ENCODE data around the gene CEP170B.
"Not testable (repeated sequence)": the region's sequence is repeated elsewhere in the genome, so short reads cannot be mapped to it uniquely, and the experiment has no call there.

Gene CEP170B

DNA sequence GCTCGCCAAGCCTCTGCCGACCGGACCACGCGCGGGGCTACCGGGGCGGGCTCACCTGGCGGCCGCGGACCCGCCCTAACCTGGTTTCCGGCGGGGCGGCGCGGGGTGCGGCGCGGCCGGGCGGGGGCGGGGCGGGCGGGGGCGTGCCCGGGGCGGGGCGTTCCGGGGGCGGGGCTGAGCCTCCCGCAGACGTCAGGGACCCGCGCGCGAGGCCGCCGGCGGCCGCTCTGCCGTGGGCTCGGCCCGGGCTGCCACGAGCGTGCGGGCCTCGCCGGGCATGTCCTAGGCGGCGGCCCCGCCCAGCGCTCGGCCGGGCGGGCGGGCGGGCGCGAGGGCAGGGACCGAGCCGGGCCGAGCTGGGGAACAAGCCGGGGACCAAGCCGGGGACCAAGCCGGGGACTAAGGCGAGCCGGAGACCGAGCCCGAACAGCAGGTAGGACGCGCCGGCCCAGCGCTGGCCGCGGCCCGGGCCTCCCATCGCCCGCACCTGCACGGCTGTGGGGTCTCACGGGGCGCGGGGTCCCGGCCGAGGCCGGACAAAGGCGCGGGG lies at the start of gene CEP170B:
Gene CEP170B (plus strand): TSS at position 188 of the 550 bp plus-strand sequence. CDS start 3,183 bp downstream, outside the sequence.
- no peak for DNase-seq (ENCODE audit: low read depth)

DNA sequence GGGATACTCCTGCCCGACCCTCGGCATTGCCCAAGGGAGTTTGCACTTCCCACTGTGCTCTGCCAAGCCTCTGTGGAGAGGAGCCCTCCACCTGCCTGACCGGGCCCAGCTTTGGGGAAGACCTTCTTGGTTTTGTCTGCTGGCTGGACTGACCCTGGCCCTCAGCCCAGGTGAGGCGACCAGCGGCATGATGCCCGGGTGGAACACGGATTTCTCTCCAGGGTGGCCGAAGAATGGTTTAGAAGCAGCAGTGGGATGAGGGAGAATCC lies 48.5 kb upstream of the CEP170B start:
- no peak for DNase-seq (ENCODE audit: low read depth)

- no peak for DNase-seq (ENCODE audit: low read depth)
These were observed 46.9 kb upstream of the CEP170B start for GRCh38 chr14:104817930-104818713.

DNA sequence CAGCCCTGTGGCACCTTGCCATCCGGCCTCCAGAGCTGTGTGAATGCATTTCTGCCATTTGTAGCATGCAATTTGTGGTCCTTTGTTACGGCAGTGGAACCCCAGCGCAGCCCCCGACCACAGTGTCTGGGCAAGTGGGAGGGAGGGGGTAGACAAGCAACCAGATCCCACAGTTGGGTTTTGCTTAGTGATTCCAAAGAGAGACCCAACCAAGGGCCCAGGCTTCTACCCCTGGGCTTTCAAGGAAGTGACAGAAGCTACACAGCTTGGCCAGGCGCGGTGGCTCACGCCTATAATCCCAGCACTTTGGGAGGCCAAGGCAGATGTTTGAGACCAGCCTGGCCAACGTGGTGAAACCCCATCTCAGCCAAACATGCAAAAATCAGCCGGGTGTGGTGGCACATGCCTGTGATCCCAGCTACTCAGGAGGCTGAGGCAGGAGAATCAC lies 46.3 kb upstream of the CEP170B start:
- DNase-seq (ENCODE audit: low read depth) = no peak

GRCh38 chr14:104819361-104819781 lies 45.7 kb upstream of the CEP170B start:
- DNase-seq (ENCODE audit: low read depth) = no peak

GRCh38 chr14:104820669-104821228 lies 44.3 kb upstream of the CEP170B start:
- no peak for DNase-seq (ENCODE audit: low read depth)

GRCh38 chr14:104821229-104821945 lies 43.7 kb upstream of the CEP170B start:
- DNase-seq (ENCODE audit: low read depth) = no peak

DNA sequence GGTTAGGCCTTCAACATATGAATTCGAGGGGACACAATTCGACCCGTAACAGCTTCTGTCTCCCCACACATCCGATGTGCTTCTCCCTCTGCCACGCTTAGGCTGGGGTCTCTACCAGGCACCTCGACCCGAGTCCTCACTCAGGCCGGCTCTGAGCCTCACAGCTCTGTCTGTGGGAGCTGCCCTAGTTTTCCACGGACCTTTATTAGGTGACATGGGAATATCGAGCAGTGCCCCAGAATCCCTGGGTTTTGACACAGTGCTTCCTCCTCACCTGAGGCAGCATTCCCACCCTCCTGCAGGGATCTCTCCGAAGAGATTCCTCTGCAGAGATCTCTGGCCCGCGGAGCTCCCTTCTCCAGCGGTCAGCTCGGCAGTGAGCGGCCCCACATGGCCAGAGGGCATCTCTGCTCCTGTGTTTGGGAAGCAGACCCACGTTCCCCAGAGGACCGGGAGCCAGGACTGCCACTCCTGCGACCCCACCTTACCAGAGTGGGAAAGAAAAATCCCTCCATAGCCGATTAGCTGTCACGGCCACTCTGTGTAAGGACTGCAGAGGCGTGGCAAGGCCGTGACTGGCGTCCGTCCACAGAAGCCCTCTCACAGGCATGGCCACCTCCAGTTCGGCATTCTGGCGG lies 43.0 kb upstream of the CEP170B start:
- no peak for DNase-seq (ENCODE audit: low read depth)

- no peak for DNase-seq (ENCODE audit: low read depth)
These were observed 42.0 kb upstream of the CEP170B start for GRCh38 chr14:104822821-104823615.

DNA sequence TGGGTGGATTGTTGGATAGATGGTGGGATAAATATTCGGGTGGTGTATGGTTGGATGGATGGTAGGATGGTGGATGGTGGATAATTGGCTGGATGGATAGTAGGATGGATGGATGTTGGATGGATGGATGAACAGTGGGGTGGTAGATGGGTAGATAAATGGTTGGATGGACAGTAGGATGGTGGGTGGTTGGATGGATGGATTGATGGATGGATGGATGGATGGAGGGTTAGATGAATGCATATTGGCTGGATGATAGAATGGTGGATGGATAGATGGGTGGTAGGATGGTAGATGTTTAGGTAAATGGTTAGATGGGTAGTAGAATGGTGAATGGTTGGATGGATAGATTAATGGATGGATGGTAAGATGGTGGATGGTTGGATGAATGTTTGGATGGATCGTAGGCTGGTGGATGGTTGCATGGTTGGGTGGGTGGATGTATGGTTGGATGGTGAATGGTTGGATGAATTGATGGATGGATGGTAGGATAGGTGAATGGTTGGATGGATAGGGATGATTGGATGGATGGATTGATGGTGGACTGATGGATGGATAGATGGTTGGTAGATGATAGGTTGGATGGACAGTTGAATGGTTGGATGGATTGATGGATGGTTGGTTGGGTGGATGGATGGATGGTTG lies 40.6 kb upstream of the CEP170B start:
- no peak for DNase-seq (ENCODE audit: low read depth)

DNA sequence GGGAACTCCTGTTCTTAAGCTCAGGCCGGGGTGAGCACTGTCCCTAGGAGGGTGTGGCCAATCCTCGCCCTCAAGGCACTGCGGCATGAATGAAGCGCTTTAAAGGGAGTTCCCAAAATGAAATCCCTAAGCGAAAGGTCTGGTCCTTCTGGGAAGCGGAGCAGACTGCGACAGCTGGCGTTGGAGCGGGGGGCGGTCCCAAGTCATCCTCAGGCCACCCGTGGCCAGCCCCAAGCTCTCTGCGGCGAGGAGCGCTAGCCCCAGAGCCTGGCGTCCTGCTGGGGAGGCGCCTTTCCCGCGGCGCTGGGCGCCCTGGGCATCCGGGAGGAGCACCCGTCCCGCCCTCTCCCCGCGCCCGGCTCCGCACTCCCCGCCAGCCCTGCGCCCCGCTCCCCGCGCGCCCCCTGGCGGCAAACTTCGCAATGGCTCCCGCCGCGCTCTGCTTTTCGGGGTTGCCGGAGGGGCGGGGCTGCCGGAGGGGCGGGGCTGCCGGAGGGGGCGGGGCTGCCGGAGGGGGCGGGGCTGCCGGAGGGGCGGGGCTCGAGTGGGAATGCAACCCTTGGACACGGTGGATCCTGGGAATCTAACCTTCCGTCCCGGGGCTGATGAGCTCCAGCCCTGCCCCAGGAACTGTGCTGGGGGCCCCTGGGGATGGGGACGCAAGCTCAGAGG lies 38.7 kb upstream of the CEP170B start:
- DNase-seq (ENCODE audit: low read depth) = no peak

- DNase-seq (ENCODE audit: low read depth) = no peak
These were observed 38.2 kb upstream of the CEP170B start for GRCh38 chr14:104826861-104827176.

GRCh38 chr14:104827177-104828055 lies 37.7 kb upstream of the CEP170B start:
- no peak for DNase-seq (ENCODE audit: low read depth)

GRCh38 chr14:104830781-104831180 lies 34.3 kb upstream of the CEP170B start:
- no peak for DNase-seq (ENCODE audit: low read depth)

- not testable (repeated sequence) for DNase-seq (ENCODE audit: low read depth)
These were observed 28.7 kb upstream of the CEP170B start for GRCh38 chr14:104836171-104836935.

GRCh38 chr14:104841730-104842129 lies 23.3 kb upstream of the CEP170B start:
- DNase-seq (ENCODE audit: low read depth) = no peak

DNA sequence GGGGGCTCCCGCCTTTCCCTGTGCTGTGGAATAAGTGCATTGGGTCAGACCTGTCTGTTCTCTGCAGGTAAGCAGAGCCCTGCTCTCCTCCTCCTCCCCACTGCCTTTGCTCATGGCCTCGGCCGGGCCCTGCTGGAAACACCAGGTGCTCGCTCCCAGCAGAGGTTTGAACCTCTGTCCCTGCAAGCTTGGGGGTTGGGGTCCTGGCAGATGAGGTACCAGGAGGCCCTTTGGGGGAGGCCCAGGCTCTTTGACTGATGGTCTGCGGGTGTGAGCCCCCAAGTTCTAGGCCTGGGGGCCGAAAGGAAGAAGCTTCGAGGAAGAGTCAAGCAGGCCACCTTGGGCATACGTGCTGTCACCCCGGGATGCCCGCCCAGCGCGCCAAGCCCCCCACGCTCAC lies 22.1 kb upstream of the CEP170B start:
- DNase-seq (ENCODE audit: low read depth) = no peak

DNA sequence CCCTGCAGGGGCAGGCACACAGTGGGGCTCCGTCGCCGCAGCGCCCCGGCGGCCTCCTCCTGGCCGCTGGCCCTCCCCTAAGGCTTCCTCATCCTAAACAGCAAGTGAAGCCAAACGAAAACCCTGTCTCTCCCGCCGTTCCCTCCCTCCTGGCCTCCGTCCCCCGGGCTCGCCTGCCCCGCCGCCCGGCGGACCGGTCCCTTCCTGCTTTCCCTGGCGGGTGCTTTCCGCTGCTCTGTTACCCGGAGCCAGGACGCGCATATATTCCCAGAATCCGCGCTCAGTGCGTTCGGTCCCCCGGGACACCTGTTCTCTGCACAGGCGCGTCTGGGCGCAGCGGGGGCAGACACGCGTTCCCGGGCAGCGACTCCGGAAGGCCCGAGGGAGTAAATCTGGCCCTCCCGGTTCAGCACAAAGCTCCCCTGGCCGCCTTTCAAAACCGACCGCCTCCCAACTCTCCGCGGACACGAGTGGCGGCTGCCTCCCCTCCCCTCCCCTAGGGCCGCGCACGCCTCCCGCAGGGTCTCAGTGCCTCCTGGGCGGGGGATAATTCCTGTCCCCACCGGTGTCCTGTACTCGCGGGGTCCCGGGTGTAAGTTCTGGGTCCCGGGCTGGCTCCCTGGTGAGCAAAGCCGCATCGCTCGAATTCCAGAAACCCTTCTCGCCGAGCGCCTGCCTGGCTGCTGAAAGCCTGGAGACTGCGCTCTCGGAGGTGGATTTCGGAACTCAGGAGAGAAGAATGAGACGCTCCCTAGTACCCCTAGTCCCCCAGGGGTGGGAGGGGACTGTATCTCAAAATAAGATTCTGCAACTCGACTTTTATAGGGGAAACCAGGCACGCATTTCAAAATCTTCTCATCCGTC lies 21.4 kb upstream of the CEP170B start:
- no peak for DNase-seq (ENCODE audit: low read depth)

Measured in CMK (cell line).